ENCODE measurements around the gene TBX4.

The TBX4 gene

DNA sequence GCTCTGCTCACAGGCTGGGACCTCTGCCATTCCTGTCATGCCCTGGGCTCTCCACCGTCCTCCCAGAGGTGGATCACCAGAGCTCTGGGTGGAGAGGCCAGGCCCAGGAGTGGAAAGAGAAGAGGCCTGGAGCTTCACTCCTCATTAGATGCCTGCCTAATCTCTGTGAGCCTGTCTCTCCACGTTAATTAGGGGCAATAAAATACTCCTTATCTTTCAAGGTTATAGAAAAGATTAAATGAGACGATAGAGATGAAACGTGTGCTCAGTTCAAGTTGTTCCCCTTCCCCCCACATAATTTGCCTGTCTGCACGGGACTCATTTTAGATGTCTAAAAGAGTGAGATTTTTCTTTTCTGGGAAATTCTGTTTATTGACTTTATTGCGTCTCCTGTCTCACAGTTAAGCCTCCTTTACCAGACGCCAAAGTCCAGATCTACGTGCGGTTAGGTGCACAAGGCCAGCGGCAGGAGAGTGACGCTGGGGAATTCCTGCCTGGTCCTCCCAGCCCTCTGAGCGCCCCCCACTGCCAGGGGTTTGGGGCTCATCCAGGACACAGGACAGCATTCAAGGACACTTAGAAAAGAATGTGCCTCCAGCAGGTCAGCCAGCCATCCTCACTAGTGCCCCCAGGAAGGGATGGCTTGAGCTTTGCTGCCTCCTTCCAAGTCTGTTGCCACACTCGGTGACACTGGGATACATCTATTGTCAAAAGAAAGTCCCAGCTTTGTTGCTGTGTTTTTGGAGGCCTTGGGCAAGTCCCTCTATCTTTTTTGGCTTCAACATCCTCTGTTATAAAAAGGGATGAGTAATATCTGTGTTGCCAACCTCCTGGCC lies 42.3 kb downstream of the TBX4 start:
- no peak overlapping the region for H3K4me2 ChIP-seq (ENCODE audit: low read depth, low read length, poor library complexity, severe bottlenecking)
- no peak overlapping the region for H3K9ac ChIP-seq (ENCODE audit: low read length)

DNA sequence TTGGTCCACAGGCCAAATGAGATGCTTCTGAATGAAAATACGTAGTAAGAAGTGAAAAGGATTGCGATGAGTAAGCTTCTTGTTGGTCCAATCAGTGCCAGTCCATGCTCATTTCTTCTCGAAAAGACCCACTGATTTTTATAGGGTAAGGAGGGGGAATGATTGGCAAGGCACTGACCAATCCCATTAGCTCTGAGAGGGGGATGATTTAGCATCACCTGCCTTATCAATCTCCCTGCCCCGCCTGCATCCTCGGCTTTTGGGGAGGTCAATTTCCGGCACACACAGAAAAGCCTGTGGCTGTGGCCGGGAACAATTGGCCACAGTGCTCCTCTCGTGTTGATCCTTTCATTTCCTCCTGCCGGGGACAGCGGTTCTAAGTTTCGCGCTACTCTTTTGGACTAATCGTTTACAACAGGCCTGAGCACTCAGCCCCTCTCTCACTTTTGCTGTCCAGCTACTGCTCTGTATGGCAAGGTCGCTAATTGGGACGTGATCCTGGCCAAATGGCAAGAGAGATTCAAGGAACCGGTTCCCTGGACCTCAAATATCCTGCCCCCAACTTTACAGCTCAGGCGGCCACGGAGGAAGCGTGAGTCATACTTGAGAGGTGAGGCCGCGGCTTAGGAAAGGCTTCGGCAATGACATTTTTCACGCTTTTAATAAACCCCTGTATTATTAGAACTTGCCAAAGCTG lies 43.1 kb downstream of the TBX4 start:
- Histone ChIP-seq H3K27ac (ENCODE audit: low read depth, low read length) (no peak overlapping the region), H3K79me2 (ENCODE audit: insufficient read depth, low read length) (no peaks in the 10 kb centered on the region), H3K27me3 (ENCODE audit: low read length) (no peaks in the 10 kb centered on the region), H3K9me3 (ENCODE audit: insufficient read depth, low read length) (no peaks in the 10 kb centered on the region), H3K9me2 (replicated peaks; ENCODE audit: insufficient read depth, low read length) (no peaks in the 10 kb centered on the region), H3K36me3 (ENCODE audit: low read length) (no peaks in the 10 kb centered on the region), H3F3A (ENCODE audit: insufficient read depth) (no peaks in the 10 kb centered on the region), H2AFZ (ENCODE audit: low read depth, low read length, severe bottlenecking) (no peak overlapping the region), H4K20me1 (ENCODE audit: low read depth, low read length) (no peaks in the 10 kb centered on the region), H3K4me3 (ENCODE audit: insufficient read depth, low read length, poor library complexity, severe bottlenecking) (no peak overlapping the region), H3K4me2 (ENCODE audit: low read depth, low read length, poor library complexity, severe bottlenecking) (no peak overlapping the region), H3K9ac (ENCODE audit: low read length) (no peak overlapping the region)
- TF ChIP-seq, protein P1, sequence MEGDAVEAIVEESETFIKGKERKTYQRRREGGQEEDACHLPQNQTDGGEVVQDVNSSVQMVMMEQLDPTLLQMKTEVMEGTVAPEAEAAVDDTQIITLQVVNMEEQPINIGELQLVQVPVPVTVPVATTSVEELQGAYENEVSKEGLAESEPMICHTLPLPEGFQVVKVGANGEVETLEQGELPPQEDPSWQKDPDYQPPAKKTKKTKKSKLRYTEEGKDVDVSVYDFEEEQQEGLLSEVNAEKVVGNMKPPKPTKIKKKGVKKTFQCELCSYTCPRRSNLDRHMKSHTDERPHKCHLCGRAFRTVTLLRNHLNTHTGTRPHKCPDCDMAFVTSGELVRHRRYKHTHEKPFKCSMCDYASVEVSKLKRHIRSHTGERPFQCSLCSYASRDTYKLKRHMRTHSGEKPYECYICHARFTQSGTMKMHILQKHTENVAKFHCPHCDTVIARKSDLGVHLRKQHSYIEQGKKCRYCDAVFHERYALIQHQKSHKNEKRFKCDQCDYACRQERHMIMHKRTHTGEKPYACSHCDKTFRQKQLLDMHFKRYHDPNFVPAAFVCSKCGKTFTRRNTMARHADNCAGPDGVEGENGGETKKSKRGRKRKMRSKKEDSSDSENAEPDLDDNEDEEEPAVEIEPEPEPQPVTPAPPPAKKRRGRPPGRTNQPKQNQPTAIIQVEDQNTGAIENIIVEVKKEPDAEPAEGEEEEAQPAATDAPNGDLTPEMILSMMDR (IDR thresholded peaks at IDR 0.05; ENCODE audit: insufficient read depth, low read length, poor library complexity, severe bottlenecking), result no peak
- TF ChIP-seq EZH2phosphoT487 (conservative IDR thresholded peaks at IDR 0.05; ENCODE audit: low read length), result no peak

More for the DNA sequence above, 42.3 kb downstream of the TBX4 start:
- no peak for TF ChIP-seq EZH2phosphoT487 (conservative IDR thresholded peaks at IDR 0.05; ENCODE audit: low read length)
- TF ChIP-seq, protein P1 (IDR thresholded peaks at IDR 0.05; ENCODE audit: insufficient read depth, low read length, poor library complexity, severe bottlenecking), result no peak
- Histone ChIP-seq H4K20me1 (ENCODE audit: low read depth, low read length) (no peaks in the 10 kb centered on the region), H3K9me3 (ENCODE audit: insufficient read depth, low read length) (no peaks in the 10 kb centered on the region), H3K36me3 (ENCODE audit: low read length) (no peaks in the 10 kb centered on the region), H3K79me2 (ENCODE audit: insufficient read depth, low read length) (no peaks in the 10 kb centered on the region), H3F3A (ENCODE audit: insufficient read depth) (no peaks in the 10 kb centered on the region), H3K4me3 (ENCODE audit: insufficient read depth, low read length, poor library complexity, severe bottlenecking) (no peak overlapping the region), H2AFZ (ENCODE audit: low read depth, low read length, severe bottlenecking) (no peak overlapping the region), H3K27me3 (ENCODE audit: low read length) (no peaks in the 10 kb centered on the region), H3K27ac (ENCODE audit: low read depth, low read length) (no peak overlapping the region), H3K9me2 (replicated peaks; ENCODE audit: insufficient read depth, low read length) (no peaks in the 10 kb centered on the region)

DNA sequence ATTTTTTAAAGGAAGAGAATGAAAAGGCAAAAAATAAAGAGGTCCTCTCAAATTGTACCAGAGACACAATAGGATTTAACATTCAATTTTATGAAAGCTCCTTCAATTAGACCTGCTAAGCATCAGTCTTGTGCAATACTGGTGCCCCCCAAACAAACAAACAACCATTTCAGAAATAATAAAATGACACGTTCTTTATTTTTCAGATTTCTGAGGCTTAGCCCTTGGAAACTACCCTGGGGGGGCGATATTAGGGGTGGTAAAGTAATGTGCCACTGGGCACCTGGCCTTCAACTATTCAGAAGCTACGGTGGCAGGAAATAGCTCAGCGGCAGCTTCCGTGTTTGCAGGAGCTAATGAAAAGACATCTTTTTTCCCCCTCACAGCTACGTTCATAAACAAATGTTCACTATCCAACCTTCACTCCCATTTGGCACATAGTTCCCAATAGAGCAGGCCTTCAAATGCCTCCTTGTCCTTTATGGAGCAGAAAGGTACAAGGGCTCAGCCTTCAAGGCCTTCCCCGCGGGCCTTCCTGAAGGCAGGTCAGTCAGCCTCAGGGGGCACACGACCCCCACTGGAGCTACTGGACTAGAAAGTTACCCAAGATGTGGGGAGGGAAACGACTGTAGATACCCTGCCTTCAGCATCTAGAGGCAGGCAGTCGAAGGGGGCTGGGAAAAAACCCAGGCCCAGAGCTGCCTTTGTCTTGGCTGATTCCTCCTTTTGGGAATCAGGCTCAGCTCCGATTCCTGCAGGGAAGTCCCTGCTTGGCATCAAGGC lies 44.1 kb downstream of the TBX4 start:
- no peak overlapping the region for H2AFZ ChIP-seq (ENCODE audit: low read depth, low read length, severe bottlenecking)

More for the DNA sequence above, 44.1 kb downstream of the TBX4 start:
- H3K9me3 ChIP-seq (ENCODE audit: insufficient read depth, low read length), result no peaks in the 10 kb centered on the region
- no peak overlapping the region for H3K4me2 ChIP-seq (ENCODE audit: low read depth, low read length, poor library complexity, severe bottlenecking)
- no peaks in the 10 kb centered on the region for H3K27me3 ChIP-seq (ENCODE audit: low read length)
- H4K20me1 ChIP-seq (ENCODE audit: low read depth, low read length), result no peaks in the 10 kb centered on the region
- no peak overlapping the region for H3K27ac ChIP-seq (ENCODE audit: low read depth, low read length)
- no peaks in the 10 kb centered on the region for H3K36me3 ChIP-seq (ENCODE audit: low read length)
- no peak overlapping the region for H3K9ac ChIP-seq (ENCODE audit: low read length)
- no peaks in the 10 kb centered on the region for H3K79me2 ChIP-seq (ENCODE audit: insufficient read depth, low read length)
- no peak overlapping the region for H3K4me3 ChIP-seq (ENCODE audit: insufficient read depth, low read length, poor library complexity, severe bottlenecking)
- H3F3A ChIP-seq (ENCODE audit: insufficient read depth), result no peaks in the 10 kb centered on the region
- TF ChIP-seq, protein P1 (IDR thresholded peaks at IDR 0.05; ENCODE audit: insufficient read depth, low read length, poor library complexity, severe bottlenecking), result no peak
- no peak for TF ChIP-seq EZH2phosphoT487 (conservative IDR thresholded peaks at IDR 0.05; ENCODE audit: low read length)
- H3K9me2 ChIP-seq (replicated peaks; ENCODE audit: insufficient read depth, low read length), result no peaks in the 10 kb centered on the region
